Common myeloid progenitor, CD34-positive (primary cell): ENCODE measurements around the gene CMTM1.

ENCODE experiments used
- CTCF ChIA-PET: fragments of 350-600 bp; sonication (Branson Sonifier 250); formaldehyde crosslinking; loops from one replicate; lab custom pipeline; 2021; ENCODE audit warnings: antibody characterized with exemption; lab: Charles Lee
- POLR2A ChIA-PET: fragments of 350-600 bp; sonication (Branson Sonifier 250); formaldehyde crosslinking; loops from one replicate; lab custom pipeline; 2021; ENCODE audit warnings: antibody characterized with exemption; lab: Charles Lee
- DNase-seq, 3 donors: peaks; one replicate each; pipeline versions ENCODE4 v3.0.0 to v3.0.0-alpha.2; 2013
- H3K27ac ChIP-seq, 2 experiments: 1 replicate in 1 of 2; 2 replicates in 1 of 2; pipeline ENCODE4 v1.7.0; 2013; ENCODE audit warnings: inconsistent platforms in 2 of 2, low read length in 2 of 2, mild to moderate bottlenecking in 2 of 2, low read depth in 1 of 2, moderate library complexity in 1 of 2; ENCODE audit not compliant: severe bottlenecking in 2 of 2, insufficient read depth in 1 of 2, poor library complexity in 1 of 2
- H3K27me3 ChIP-seq, 5 experiments: replicated peaks in 2 of 5; 1 replicate in 3 of 5; 2 replicates in 2 of 5; pipeline versions ENCODE4 v1.6.1 to v1.7.0; 2013; ENCODE audit warnings: low read length in 4 of 5, mild to moderate bottlenecking in 2 of 5, moderate library complexity in 2 of 5, inconsistent platforms in 1 of 5; ENCODE audit not compliant: insufficient read depth in 5 of 5, control insufficient read depth in 4 of 5
- H3K36me3 ChIP-seq, 4 experiments: 1 replicate in 2 of 4; 2 replicates in 2 of 4; pipeline versions ENCODE4 v1.6.1 to v1.7.0; 2013; ENCODE audit warnings: low read length in 3 of 4, control low read depth in 1 of 4, mild to moderate bottlenecking in 1 of 4; ENCODE audit not compliant: control insufficient read depth in 4 of 4, insufficient read depth in 4 of 4
- H3K4me1 ChIP-seq, 4 experiments: 1 replicate in 3 of 4; 2 replicates in 1 of 4; pipeline versions ENCODE4 v1.6.1 to v1.7.1; 2013; ENCODE audit warnings: low read length in 3 of 4, mild to moderate bottlenecking in 3 of 4, control low read depth in 1 of 4, inconsistent platforms in 1 of 4, moderate library complexity in 1 of 4; ENCODE audit not compliant: control insufficient read depth in 4 of 4, insufficient read depth in 4 of 4; ENCODE audit errors: control extremely low read depth in 1 of 4
- H3K4me3 ChIP-seq, 7 experiments: 1 replicate in 4 of 7; 2 replicates in 3 of 7; pipeline versions ENCODE4 v1.5.1 to v1.7.0; 2013; ENCODE audit warnings: mild to moderate bottlenecking in 7 of 7, low read length in 6 of 7, moderate library complexity in 6 of 7, inconsistent platforms in 2 of 7, low read depth in 2 of 7, control low read depth in 1 of 7; ENCODE audit not compliant: insufficient read depth in 4 of 7, control insufficient read depth in 1 of 7; ENCODE audit errors: extremely low read depth in 1 of 7
- H3K9me3 ChIP-seq, 5 experiments: 1 replicate in 4 of 5; 2 replicates in 1 of 5; pipeline versions ENCODE4 v1.6.1 to v1.7.1; 2013; ENCODE audit warnings: low read length in 4 of 5, mild to moderate bottlenecking in 2 of 5, inconsistent platforms in 1 of 5, low read depth in 1 of 5, moderate library complexity in 1 of 5; ENCODE audit not compliant: control insufficient read depth in 4 of 5, insufficient read depth in 2 of 5; ENCODE audit errors: control extremely low read depth in 1 of 5
- WGBS: methylation state at CpG from one replicate; pipeline ENCODE4 v1.1.5; 2013; ENCODE audit not compliant: insufficient coverage; 5-methylcytosine and 5-hydroxymethylcytosine counted together

Gene CMTM1

GRCh38 chr16:66568355-66568754 is 2.1 kb downstream of the CMTM1 start:
- 100% methylated on average over 2 of the region's 2 CpGs for WGBS
- ChIA-PET POLR2A (no interaction called here), CTCF (interaction anchor here (0.9 to 4.6 kb wide), 4 partner anchors 13 to 43 kb away, joined by 3 to 20 read pairs (median 9); partner anchors contain the start of gene CKLF)
- H3K27ac ChIP-seq: no peak overlapping the region
- no peak for DNase-seq
- peaks cover 17 to 41% (median 27%) of the 10 kb centered on the region in 4 experiments for H3K4me1 ChIP-seq
- no peaks in the 10 kb centered on the region for H3K9me3 ChIP-seq
- no peaks in the 10 kb centered on the region for H3K27me3 ChIP-seq
- H3K36me3 ChIP-seq: peaks cover 2 to 32% (median 18%) of the 10 kb centered on the region in 4 experiments
- no peak overlapping the region for H3K4me3 ChIP-seq

GRCh38 chr16:66569131-66569530 is 2.9 kb downstream of the CMTM1 start:
- no peak for DNase-seq
- H3K27me3 ChIP-seq: no peaks in the 10 kb centered on the region
- peaks cover 2 to 29% (median 17%) of the 10 kb centered on the region in 4 experiments for H3K36me3 ChIP-seq
- WGBS: no CpG with 5 or more reads among the region's 1 CpG
- POLR2A ChIA-PET: no interaction called here
- CTCF ChIA-PET: interaction anchor here (0.9 to 5.3 kb wide), 10 partner anchors 9 to 162 kb away, joined by 3 to 20 read pairs (median 6); partner anchors contain the start of gene CKLF
- no peaks in the 10 kb centered on the region for H3K9me3 ChIP-seq
- H3K4me3 ChIP-seq: no peak overlapping the region
- peaks cover 10 to 43% (median 26%) of the 10 kb centered on the region in 4 experiments for H3K4me1 ChIP-seq
- no peak overlapping the region for H3K27ac ChIP-seq

DNA sequence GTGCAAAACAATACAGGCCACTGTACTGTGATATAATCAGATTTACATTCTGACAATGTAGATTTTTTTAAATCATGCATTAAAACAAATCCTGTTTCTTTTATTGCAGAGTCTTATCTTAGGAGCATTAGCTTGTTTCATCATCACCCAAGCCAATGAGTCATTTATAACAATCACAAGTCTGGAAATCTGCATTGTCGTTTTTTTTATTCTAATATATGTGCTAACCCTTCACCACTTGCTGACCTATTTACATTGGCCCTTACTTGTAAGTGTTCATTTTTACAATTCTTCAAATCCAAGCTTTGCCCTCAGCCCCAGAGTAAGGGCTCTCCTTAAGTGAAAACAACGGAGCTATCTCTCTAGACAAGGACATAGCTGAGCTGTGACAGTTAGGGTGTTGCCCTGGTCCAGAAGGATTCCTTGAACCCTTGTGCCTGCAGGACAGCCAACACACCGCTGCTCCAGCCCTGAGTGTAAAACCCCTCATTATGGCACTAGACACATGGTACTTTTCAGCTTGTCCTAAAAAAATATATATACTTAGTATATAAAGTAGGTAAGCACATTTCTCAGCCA is 3.7 kb downstream of the CMTM1 start:
- CTCF ChIA-PET: interaction anchor here (0.9 to 5.3 kb wide), 10 partner anchors 10 to 163 kb away, joined by 3 to 20 read pairs (median 10); partner anchors contain the start of gene CKLF
- Histone ChIP-seq H3K4me3 (no peak overlapping the region), H3K27ac (no peak overlapping the region), H3K4me1 (peaks cover 9 to 43% (median 25%) of the 10 kb centered on the region in 4 experiments), H3K36me3 (peaks cover 2 to 25% (median 16%) of the 10 kb centered on the region in 4 experiments), H3K27me3 (no peaks in the 10 kb centered on the region), H3K9me3 (no peaks in the 10 kb centered on the region)
- no peak for DNase-seq
- POLR2A ChIA-PET: interaction anchor here (0.6 kb wide), 1 partner anchor 9 kb away, joined by 3 read pairs; no protein-coding TSS in a partner anchor
- 86% methylated on average over 2 of the region's 3 CpGs for WGBS

- 0% methylated on average over 2 of the region's 2 CpGs for WGBS
- H3K4me3 ChIP-seq: peak overlapping the region in 2 of 7 experiments; percentile 3 to 22
- peaks cover 0 to 4% (median under 1%) of the 10 kb centered on the region in 4 experiments for H3K36me3 ChIP-seq
- DNase-seq: peak in 2 of 3 donors; percentile 37 to 51
- H3K4me1 ChIP-seq: peaks cover 6 to 42% (median 23%) of the 10 kb centered on the region in 4 experiments
- no peaks in the 10 kb centered on the region for H3K27me3 ChIP-seq
- CTCF ChIA-PET: interaction anchor here (0.6 to 9.9 kb wide), 12 partner anchors 8 to 166 kb away, joined by 3 to 82 read pairs (median 8); partner anchors contain the start of genes CMTM1 and CMTM3
- no peak overlapping the region for H3K27ac ChIP-seq
- H3K9me3 ChIP-seq: no peaks in the 10 kb centered on the region
- POLR2A ChIA-PET: no interaction called here
Observed at GRCh38 chr16:66572356-66572755, 6.1 kb downstream of the CMTM1 start.

- peaks cover 0 to 4% (median 0%) of the 10 kb centered on the region in 4 experiments for H3K36me3 ChIP-seq
- WGBS: 100% methylated on average over 1 of the region's 1 CpG
Observed at GRCh38 chr16:66574081-66574480, 7.8 kb downstream of the CMTM1 start.

DNA sequence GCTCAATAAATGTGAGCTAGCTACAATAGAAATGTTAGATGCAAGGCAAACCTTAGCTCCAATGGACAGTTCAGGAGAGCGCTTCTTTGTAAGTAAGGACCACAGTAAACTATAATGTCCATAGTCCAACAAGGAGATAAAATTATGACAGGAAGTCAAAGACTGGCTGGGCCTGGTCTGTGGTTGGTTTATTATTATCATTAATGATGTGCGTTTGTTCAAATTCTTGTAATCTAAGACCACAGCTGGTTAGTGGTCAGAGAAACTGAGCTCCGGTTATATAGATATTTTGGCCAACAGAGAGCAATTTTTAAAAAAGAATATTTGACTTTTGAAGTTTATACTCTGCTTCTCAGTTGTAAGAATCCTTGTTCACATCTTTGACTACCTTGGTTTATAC is 8.3 kb downstream of the CMTM1 start:
- 63% methylated on average over 1 of the region's 3 CpGs for WGBS
- ChIA-PET POLR2A (interaction anchor here (1.7 kb wide), 1 partner anchor 22 kb away, joined by 6 read pairs; the partner anchor contains the start of gene CKLF), CTCF (interaction anchor here (0.9 to 9.9 kb wide), 8 partner anchors 8 to 95 kb away, joined by 3 to 82 read pairs (median 4); partner anchors contain the start of gene CMTM1)
- Histone ChIP-seq H3K27ac (no peak overlapping the region), H3K36me3 (peaks cover 0 to 4% (median 0%) of the 10 kb centered on the region in 4 experiments), H3K27me3 (peaks cover 0 to 1% (median 0%) of the 10 kb centered on the region in 5 experiments), H3K4me3 (no peak overlapping the region), H3K4me1 (peaks cover 14 to 60% (median 42%) of the 10 kb centered on the region in 4 experiments), H3K9me3 (no peaks in the 10 kb centered on the region)
- DNase-seq: peak in 2 of 3 donors; percentile 62 to 75

More at GRCh38 chr16:66574081-66574480, 7.8 kb downstream of the CMTM1 start:
- peaks cover 0 to 1% (median 0%) of the 10 kb centered on the region in 5 experiments for H3K27me3 ChIP-seq
- no peak for DNase-seq
- no peak overlapping the region for H3K4me3 ChIP-seq
- POLR2A ChIA-PET: interaction anchor here (1.7 kb wide), 1 partner anchor 21 kb away, joined by 6 read pairs; the partner anchor contains the start of gene CKLF
- H3K4me1 ChIP-seq: peaks cover 14 to 56% (median 38%) of the 10 kb centered on the region in 4 experiments
- H3K9me3 ChIP-seq: no peaks in the 10 kb centered on the region
- CTCF ChIA-PET: interaction anchor here (0.9 to 9.9 kb wide), 9 partner anchors 9 to 95 kb away, joined by 3 to 82 read pairs (median 5); partner anchors contain the start of gene CMTM1
- H3K27ac ChIP-seq: no peak overlapping the region
